B cell (primary cell): ENCODE data around the gene ERBB4. TPM values are rescaled to one million over a fixed set of nuclear protein-coding genes. Genes with fewer than 3 reads are reported as not detected.

Source experiments
- ATAC-seq: fragments of 200-7000 bp; cut with Tn5 transposase; one replicate; pipeline ENCODE4 v1.10.0; 2021; ENCODE audit warnings: low read depth, mild to moderate bottlenecking, moderate number of reproducible peaks, moderate library complexity
- CTCF ChIA-PET: fragments of 350-600 bp; sonication (Branson Sonifier 250); formaldehyde crosslinking; loops from one replicate; lab custom pipeline; 2021; ENCODE audit warnings: antibody characterized with exemption, inconsistent platforms; lab: Charles Lee
- POLR2A ChIA-PET: fragments of 350-600 bp; sonication (Branson Sonifier 250); formaldehyde crosslinking; loops from one replicate; lab custom pipeline; 2021; ENCODE audit warnings: antibody characterized with exemption; lab: Charles Lee
- DNase-seq: peaks from one replicate; pipeline ENCODE4 v3.0.0; 2013
- H2AFZ ChIP-seq: 2 replicates; pipeline ENCODE4 v1.6.1; 2012; ENCODE audit warnings: mild to moderate bottlenecking, low read depth, low read length; ENCODE audit not compliant: insufficient read depth, poor library complexity, severe bottlenecking
- H3K27ac ChIP-seq, 2 donors: 1 replicate in 1 of 2; 2 replicates in 1 of 2; pipeline ENCODE4 v1.5.1; 2012 to 2013; ENCODE audit warnings: low read length in 2 of 2, mild to moderate bottlenecking in 2 of 2, moderate library complexity in 1 of 2
- H3K27me3 ChIP-seq, 4 experiments: fragments of 200-600 bp in 1 of 4; sonication (generic) in 1 of 4; replicated peaks in 1 of 4; 1 replicate in 2 of 4; 2 replicates in 2 of 4; pipeline versions ENCODE4 v1.6.1 to v1.7.0; 2013 to 2016; ENCODE audit warnings: low read length in 3 of 4, mild to moderate bottlenecking in 2 of 4, mixed read lengths in 1 of 4, moderate library complexity in 1 of 4; ENCODE audit not compliant: insufficient read depth in 4 of 4, control insufficient read depth in 3 of 4; ENCODE audit errors: control extremely low read depth in 1 of 4
- H3K36me3 ChIP-seq, 2 experiments: replicated peaks in 1 of 2; 1 replicate in 1 of 2; 2 replicates in 1 of 2; pipeline versions ENCODE4 v1.6.1 to v1.7.1; 2013; ENCODE audit warnings: low read length in 1 of 2; ENCODE audit not compliant: insufficient read depth in 2 of 2, control insufficient read depth in 1 of 2; ENCODE audit errors: control extremely low read depth in 1 of 2, extremely low read depth in 1 of 2
- H3K4me1 ChIP-seq, 2 donors: fragments of 200-600 bp in 1 of 2; sonication (generic) in 1 of 2; 1 replicate in 1 of 2; 2 replicates in 1 of 2; pipeline versions ENCODE4 v1.5.1 to v1.6.1; 2013 to 2017; ENCODE audit warnings: low read length in 2 of 2; ENCODE audit not compliant: control insufficient read depth in 2 of 2, insufficient read depth in 2 of 2
- H3K4me2 ChIP-seq: replicated peaks from 2 replicates; pipeline ENCODE3; 2012; ENCODE audit warnings: mild to moderate bottlenecking, low read depth, low read length; ENCODE audit not compliant: poor library complexity, severe bottlenecking
- H3K4me3 ChIP-seq, 5 experiments: fragments of 200-600 bp in 1 of 5; sonication (generic) in 1 of 5; 1 replicate in 3 of 5; 2 replicates in 2 of 5; pipeline versions ENCODE4 v1.5.1 to v1.7.0; 2011 to 2016; ENCODE audit warnings: low read length in 4 of 5, mild to moderate bottlenecking in 4 of 5, low read depth in 2 of 5, control low read depth in 1 of 5, moderate library complexity in 1 of 5; ENCODE audit not compliant: insufficient read depth in 1 of 5; ENCODE audit errors: control extremely low read depth in 1 of 5, extremely low read depth in 1 of 5
- H3K79me2 ChIP-seq: fragments of 200-600 bp; sonication (generic); one replicate; pipeline ENCODE4 v1.6.0; 2016; ENCODE audit warnings: low read length; ENCODE audit not compliant: control insufficient read depth, insufficient read depth
- H3K9ac ChIP-seq: fragments of 200-600 bp; sonication (generic); 2 replicates; pipeline ENCODE4 v1.6.1; 2017; ENCODE audit warnings: mild to moderate bottlenecking, low read length, moderate library complexity
- H3K9me3 ChIP-seq, 3 donors: one replicate each; pipeline versions ENCODE4 v1.6.1 to v1.7.1; 2013; ENCODE audit warnings: low read length in 2 of 3; ENCODE audit not compliant: control insufficient read depth in 2 of 3, insufficient read depth in 1 of 3; ENCODE audit errors: control extremely low read depth in 1 of 3
- H4K20me1 ChIP-seq: 2 replicates; pipeline ENCODE4 v1.6.0; 2012; ENCODE audit warnings: mild to moderate bottlenecking, low read length; ENCODE audit not compliant: insufficient read depth, control insufficient read depth, poor library complexity, severe bottlenecking
- H3K27ac Mint-ChIP-seq: one replicate; pipeline ENCODE4 v1.8.0; 2021; ENCODE audit warnings: mixed read lengths
- H3K27me3 Mint-ChIP-seq: one replicate; pipeline ENCODE4 v1.8.0; 2021; ENCODE audit warnings: mixed read lengths
- H3K4me1 Mint-ChIP-seq: one replicate; pipeline ENCODE4 v1.8.0; 2021; ENCODE audit warnings: mixed read lengths
- H3K4me3 Mint-ChIP-seq: one replicate; pipeline ENCODE4 v1.8.0; 2021; ENCODE audit warnings: mixed read lengths
- H3K9me3 Mint-ChIP-seq: one replicate; pipeline ENCODE4 v1.8.0; 2022; ENCODE audit warnings: mixed read lengths; ENCODE audit not compliant: insufficient read depth
- EZH2 ChIP-seq: IDR thresholded peaks from 2 replicates; pipeline ENCODE4 v1.6.1; 2012; ENCODE audit warnings: borderline replicate concordance, low read depth, mild to moderate bottlenecking, moderate library complexity, low read length; ENCODE audit not compliant: insufficient read depth, poor library complexity, severe bottlenecking
- WGBS: methylation state at CpG from one replicate; pipeline ENCODE4 v1.1.5; 2013; ENCODE audit warnings: missing lambda C conversion rate; ENCODE audit not compliant: insufficient coverage; 5-methylcytosine and 5-hydroxymethylcytosine counted together
- intact Hi-C: fragments of 100-400 bp; cut with micrococcal nuclease; formaldehyde crosslinking; loops from one replicate; pipeline ENCODE4 v1.10.0; 2022
- polyA plus RNA-seq: library from polyadenylated mRNA; depleted of rRNA; stranded (reverse); fragments of >200 nt; gene quantifications from 2 replicates; pipeline ENCODE4 v1.2.3, GENCODE V29; 2012
- total RNA-seq, 2 donors: library from RNA; stranded (reverse); fragments of 120-200 nt in 1 of 2; gene quantifications; 1 replicate in 1 of 2; 2 replicates in 1 of 2; pipeline versions ENCODE4 v1.2.3 to v1.2.4, GENCODE V29; 2013 to 2022

The ERBB4 gene
- total and polyA plus RNA-seq, 2 donors (not counting 1 experiment from before 2014, with no cell fraction given), result not detected

- Histone ChIP-seq H3K36me3 (no peaks in the 10 kb centered on the region), H2AFZ (no peak overlapping the region), H3K9ac (no peak overlapping the region), H3K4me3 (no peak overlapping the region), H3K9me3 (no peaks in the 10 kb centered on the region), H3K27ac (no peak overlapping the region), H3K27me3 (no peaks in the 10 kb centered on the region), H3K79me2 (no peaks in the 10 kb centered on the region), H3K4me1 (no peaks in the 10 kb centered on the region), H3K4me2 (no peak overlapping the region), H4K20me1 (no peaks in the 10 kb centered on the region)
- 67% methylated on average over 2 of the region's 5 CpGs for WGBS
- intact Hi-C loops, result no loop called here
- no peaks in the 10 kb centered on the region for H3K9me3 Mint-ChIP-seq
- ChIA-PET POLR2A (no interaction called here), CTCF (no interaction called here)
- no peak overlapping the region for H3K4me3 Mint-ChIP-seq
- H3K27me3 Mint-ChIP-seq, result no peaks in the 10 kb centered on the region
- DNase-seq (no peak), ATAC-seq (no peak)
- H3K4me1 Mint-ChIP-seq, result no peaks in the 10 kb centered on the region
- no peak for TF ChIP-seq EZH2
- H3K27ac Mint-ChIP-seq, result no peak overlapping the region
Measured at GRCh38 chr2:211766689-211767088, 771.9 kb downstream of the ERBB4 start.

- TF ChIP-seq EZH2, result no peak
- H3K9ac ChIP-seq, result no peak overlapping the region
- no peaks in the 10 kb centered on the region for H3K79me2 ChIP-seq
- intact Hi-C loops, result no loop called here
- ChIA-PET POLR2A (no interaction called here), CTCF (no interaction called here)
- H3K27ac ChIP-seq, result no peak overlapping the region
- no peaks in the 10 kb centered on the region for H3K4me1 ChIP-seq
- no peaks in the 10 kb centered on the region for H3K9me3 ChIP-seq
- H3K36me3 ChIP-seq, result no peaks in the 10 kb centered on the region
- Mint-ChIP-seq H3K27me3 (no peaks in the 10 kb centered on the region), H3K4me3 (no peak overlapping the region), H3K4me1 (no peaks in the 10 kb centered on the region), H3K27ac (no peak overlapping the region), H3K9me3 (no peaks in the 10 kb centered on the region)
- ATAC-seq (no peak), DNase-seq (no peak)
- H3K4me3 ChIP-seq, result no peak overlapping the region
- WGBS, result 53% methylated on average over 2 of the region's 3 CpGs
- no peak overlapping the region for H3K4me2 ChIP-seq
- H2AFZ ChIP-seq, result no peak overlapping the region
- H3K27me3 ChIP-seq, result no peaks in the 10 kb centered on the region
- no peaks in the 10 kb centered on the region for H4K20me1 ChIP-seq
Measured at GRCh38 chr2:211762479-211762878, 776.1 kb downstream of the ERBB4 start.
